Thyroid gland (tissue), 4 donors: ENCODE results near the gene SCEL.

Experiments used
- CTCF ChIP-seq, 6 experiments: fragments of 200-600 bp in 3 of 6; fragments of 450-650 bp in 3 of 6; sonication (generic) in 3 of 6; IDR thresholded peaks; one replicate each; pipeline ENCODE4 v1.5.1; 2016 to 2019; ENCODE audit warnings: antibody characterized with exemption in 6 of 6, mild to moderate bottlenecking in 2 of 6, inconsistent platforms in 1 of 6, moderate library complexity in 1 of 6
- POLR2A ChIP-seq, 2 donors: fragments of 450-650 bp; IDR thresholded peaks; one replicate each; pipeline ENCODE4 v1.6.1; 2017; ENCODE audit warnings: antibody characterized with exemption in 2 of 2, mild to moderate bottlenecking in 2 of 2, moderate library complexity in 1 of 2

GRCh38 chr13:77555246-77555645 lies 19.7 kb downstream of the SCEL start:
- TF ChIP-seq CTCF (IDR thresholded peaks at IDR 0.05) (no peak), POLR2A (IDR thresholded peaks at IDR 0.05) (no peak)
